Measurements from ENCODE around the gene TMEM91.

- TF ChIP-seq, protein P1, sequence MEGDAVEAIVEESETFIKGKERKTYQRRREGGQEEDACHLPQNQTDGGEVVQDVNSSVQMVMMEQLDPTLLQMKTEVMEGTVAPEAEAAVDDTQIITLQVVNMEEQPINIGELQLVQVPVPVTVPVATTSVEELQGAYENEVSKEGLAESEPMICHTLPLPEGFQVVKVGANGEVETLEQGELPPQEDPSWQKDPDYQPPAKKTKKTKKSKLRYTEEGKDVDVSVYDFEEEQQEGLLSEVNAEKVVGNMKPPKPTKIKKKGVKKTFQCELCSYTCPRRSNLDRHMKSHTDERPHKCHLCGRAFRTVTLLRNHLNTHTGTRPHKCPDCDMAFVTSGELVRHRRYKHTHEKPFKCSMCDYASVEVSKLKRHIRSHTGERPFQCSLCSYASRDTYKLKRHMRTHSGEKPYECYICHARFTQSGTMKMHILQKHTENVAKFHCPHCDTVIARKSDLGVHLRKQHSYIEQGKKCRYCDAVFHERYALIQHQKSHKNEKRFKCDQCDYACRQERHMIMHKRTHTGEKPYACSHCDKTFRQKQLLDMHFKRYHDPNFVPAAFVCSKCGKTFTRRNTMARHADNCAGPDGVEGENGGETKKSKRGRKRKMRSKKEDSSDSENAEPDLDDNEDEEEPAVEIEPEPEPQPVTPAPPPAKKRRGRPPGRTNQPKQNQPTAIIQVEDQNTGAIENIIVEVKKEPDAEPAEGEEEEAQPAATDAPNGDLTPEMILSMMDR (conservative IDR thresholded peaks at IDR 0.05 in 1 of 2, IDR thresholded peaks at IDR 0.05 in 1 of 2; ENCODE audit: low read depth in 1 of 2, low read length in 2 of 2), result no peak
- TF ChIP-seq EZH2 (IDR thresholded peaks at IDR 0.05; ENCODE audit: low read length, missing control alignments), result no peak
These were observed 21.0 kb downstream of the TMEM91 start, which contains the start of the genes BCKDHA and EXOSC5 for GRCh38 chr19:41397086-41398049.

Measured in fibroblast of lung (primary cell).